Sigmoid colon (tissue), 4 donors: ENCODE results near the gene EYA3.

Experiments
- POLR2AphosphoS5 ChIP-seq, 4 donors: sonication (generic); formaldehyde crosslinking; IDR thresholded peaks; one replicate each; pipeline ENCODE4 v1.6.1; 2017; ENCODE audit warnings: antibody characterized with exemption in 4 of 4
- TF ChIP-seq, protein P1 (sequence below), 4 experiments: fragments of 450-650 bp in 3 of 4; fragments of 200-600 bp in 1 of 4; IDR thresholded peaks; one replicate each; pipeline ENCODE4 v1.5.1; 2016 to 2019; ENCODE audit warnings: antibody characterized with exemption in 4 of 4, mild to moderate bottlenecking in 3 of 4, moderate library complexity in 2 of 4

DNA sequence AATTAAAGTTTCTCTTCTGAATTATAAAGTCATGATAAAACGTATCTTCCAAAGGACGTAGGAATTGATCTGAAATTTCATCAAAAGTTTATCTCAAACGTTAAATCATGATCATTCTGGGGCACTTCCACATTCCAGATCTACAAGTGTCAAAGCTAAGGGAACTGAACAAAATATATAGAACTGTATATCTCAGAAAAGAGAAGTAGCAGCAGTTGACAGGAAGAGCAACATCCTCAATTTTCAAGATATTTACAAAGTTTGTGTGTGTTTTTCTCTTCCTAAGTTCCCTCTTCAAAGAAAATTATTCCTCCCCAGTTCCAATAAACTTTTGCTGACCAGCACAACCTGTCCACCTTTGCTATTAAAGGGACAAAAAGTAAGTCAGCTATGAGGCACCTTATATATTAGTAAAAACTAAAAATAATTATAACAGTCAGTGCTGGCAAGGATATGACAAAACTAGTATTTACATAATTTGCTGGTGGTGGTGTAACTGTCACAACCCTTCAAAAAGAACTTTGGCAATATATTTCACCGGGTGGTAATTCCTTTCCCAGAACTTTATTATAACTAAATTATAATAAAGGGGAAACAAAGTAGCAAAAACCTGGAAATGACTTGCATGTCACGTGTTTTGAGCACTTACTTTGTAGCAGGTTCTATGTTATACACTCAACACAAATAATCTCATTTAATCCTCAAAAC, 38.5 kb upstream of the EYA3 start:
- TF ChIP-seq, protein P1, sequence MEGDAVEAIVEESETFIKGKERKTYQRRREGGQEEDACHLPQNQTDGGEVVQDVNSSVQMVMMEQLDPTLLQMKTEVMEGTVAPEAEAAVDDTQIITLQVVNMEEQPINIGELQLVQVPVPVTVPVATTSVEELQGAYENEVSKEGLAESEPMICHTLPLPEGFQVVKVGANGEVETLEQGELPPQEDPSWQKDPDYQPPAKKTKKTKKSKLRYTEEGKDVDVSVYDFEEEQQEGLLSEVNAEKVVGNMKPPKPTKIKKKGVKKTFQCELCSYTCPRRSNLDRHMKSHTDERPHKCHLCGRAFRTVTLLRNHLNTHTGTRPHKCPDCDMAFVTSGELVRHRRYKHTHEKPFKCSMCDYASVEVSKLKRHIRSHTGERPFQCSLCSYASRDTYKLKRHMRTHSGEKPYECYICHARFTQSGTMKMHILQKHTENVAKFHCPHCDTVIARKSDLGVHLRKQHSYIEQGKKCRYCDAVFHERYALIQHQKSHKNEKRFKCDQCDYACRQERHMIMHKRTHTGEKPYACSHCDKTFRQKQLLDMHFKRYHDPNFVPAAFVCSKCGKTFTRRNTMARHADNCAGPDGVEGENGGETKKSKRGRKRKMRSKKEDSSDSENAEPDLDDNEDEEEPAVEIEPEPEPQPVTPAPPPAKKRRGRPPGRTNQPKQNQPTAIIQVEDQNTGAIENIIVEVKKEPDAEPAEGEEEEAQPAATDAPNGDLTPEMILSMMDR (IDR thresholded peaks at IDR 0.05): no peak
- TF ChIP-seq POLR2AphosphoS5 (IDR thresholded peaks at IDR 0.05): no peak
